ENCODE results near the gene FEN1.

DNA sequence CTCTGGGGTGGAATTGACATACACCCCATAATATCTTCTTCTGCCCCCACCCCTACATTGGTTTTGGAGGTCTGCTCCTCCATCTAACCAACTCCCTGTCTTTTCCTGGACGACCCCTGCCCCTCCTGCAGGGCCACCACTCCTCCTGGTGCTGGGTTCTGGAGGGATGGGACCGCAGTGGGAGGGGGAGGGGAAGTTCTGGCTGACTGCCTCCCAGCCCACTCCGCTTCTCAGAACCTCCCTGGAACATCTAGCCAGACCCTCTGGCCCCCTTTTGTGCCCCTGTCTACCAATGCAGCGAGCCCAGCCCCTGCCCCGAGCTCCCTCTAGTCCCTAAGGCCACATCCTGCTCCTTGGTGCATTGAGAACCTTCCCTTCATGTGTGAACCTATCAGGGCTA lies 39.0 kb upstream of the FEN1 start:
- TF ChIP-seq, protein P1, sequence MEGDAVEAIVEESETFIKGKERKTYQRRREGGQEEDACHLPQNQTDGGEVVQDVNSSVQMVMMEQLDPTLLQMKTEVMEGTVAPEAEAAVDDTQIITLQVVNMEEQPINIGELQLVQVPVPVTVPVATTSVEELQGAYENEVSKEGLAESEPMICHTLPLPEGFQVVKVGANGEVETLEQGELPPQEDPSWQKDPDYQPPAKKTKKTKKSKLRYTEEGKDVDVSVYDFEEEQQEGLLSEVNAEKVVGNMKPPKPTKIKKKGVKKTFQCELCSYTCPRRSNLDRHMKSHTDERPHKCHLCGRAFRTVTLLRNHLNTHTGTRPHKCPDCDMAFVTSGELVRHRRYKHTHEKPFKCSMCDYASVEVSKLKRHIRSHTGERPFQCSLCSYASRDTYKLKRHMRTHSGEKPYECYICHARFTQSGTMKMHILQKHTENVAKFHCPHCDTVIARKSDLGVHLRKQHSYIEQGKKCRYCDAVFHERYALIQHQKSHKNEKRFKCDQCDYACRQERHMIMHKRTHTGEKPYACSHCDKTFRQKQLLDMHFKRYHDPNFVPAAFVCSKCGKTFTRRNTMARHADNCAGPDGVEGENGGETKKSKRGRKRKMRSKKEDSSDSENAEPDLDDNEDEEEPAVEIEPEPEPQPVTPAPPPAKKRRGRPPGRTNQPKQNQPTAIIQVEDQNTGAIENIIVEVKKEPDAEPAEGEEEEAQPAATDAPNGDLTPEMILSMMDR (IDR thresholded peaks at IDR 0.05; ENCODE audit: low read depth, low read length, poor library complexity, severe bottlenecking) = no peak
- TF ChIP-seq EZH2phosphoT487 (IDR thresholded peaks at IDR 0.05; ENCODE audit: borderline replicate concordance, low read length) = no peak
